Measurements from ENCODE around the gene AK4. TPM values are rescaled to one million over a fixed set of nuclear protein-coding genes. Genes with fewer than 3 reads are reported as not detected.

AK4 gene
- total RNA-seq, 1 donor from 2014 or later = 23.4 TPM

- Mint-ChIP-seq H3K27ac (ENCODE audit: unreplicated experiment) (no peak overlapping the region), H3K4me3 (ENCODE audit: unreplicated experiment) (no peak overlapping the region), H3K27me3 (ENCODE audit: unreplicated experiment) (no peaks in the 10 kb centered on the region), H3K36me3 (ENCODE audit: unreplicated experiment) (no peaks in the 10 kb centered on the region), H3K4me1 (ENCODE audit: unreplicated experiment) (peaks cover 41% of the 10 kb centered on the region), H3K9me3 (ENCODE audit: unreplicated experiment) (no peaks in the 10 kb centered on the region)
- TF ChIP-seq, protein P1, sequence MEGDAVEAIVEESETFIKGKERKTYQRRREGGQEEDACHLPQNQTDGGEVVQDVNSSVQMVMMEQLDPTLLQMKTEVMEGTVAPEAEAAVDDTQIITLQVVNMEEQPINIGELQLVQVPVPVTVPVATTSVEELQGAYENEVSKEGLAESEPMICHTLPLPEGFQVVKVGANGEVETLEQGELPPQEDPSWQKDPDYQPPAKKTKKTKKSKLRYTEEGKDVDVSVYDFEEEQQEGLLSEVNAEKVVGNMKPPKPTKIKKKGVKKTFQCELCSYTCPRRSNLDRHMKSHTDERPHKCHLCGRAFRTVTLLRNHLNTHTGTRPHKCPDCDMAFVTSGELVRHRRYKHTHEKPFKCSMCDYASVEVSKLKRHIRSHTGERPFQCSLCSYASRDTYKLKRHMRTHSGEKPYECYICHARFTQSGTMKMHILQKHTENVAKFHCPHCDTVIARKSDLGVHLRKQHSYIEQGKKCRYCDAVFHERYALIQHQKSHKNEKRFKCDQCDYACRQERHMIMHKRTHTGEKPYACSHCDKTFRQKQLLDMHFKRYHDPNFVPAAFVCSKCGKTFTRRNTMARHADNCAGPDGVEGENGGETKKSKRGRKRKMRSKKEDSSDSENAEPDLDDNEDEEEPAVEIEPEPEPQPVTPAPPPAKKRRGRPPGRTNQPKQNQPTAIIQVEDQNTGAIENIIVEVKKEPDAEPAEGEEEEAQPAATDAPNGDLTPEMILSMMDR (IDR thresholded peaks at IDR 0.05) = no peak
- no peak for DNase-seq (ENCODE audit: extremely low spot score, unreplicated experiment)
Measured at GRCh38 chr1:65177457-65177856, 29.5 kb downstream of the AK4 start.

DNA sequence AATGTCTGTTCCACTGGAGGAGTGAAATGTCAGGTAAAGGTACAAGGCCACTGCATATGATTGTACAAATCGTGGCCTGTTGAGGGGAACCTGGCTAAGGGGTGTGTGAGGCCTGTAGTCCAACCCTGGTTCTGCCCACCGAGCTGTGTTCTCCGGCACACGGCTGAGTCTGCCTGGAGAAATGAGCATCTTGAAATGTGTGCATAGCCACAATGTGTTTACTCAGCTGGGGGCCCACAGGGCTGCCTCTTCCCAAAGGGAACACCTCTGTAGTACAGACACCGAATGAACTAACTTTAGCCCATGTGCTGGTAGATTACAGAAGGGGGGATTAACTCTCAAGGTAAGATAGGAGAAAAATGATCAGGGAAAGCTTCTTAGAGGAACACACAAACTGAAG is 30.2 kb downstream of the AK4 start:
- no peaks in the 10 kb centered on the region for H3K36me3 Mint-ChIP-seq (ENCODE audit: unreplicated experiment)
- no peak overlapping the region for H3K4me3 Mint-ChIP-seq (ENCODE audit: unreplicated experiment)
- TF ChIP-seq, protein P1 (IDR thresholded peaks at IDR 0.05) = no peak
- no peaks in the 10 kb centered on the region for H3K9me3 Mint-ChIP-seq (ENCODE audit: unreplicated experiment)
- DNase-seq (ENCODE audit: extremely low spot score, unreplicated experiment) = no peak
- peaks cover 41% of the 10 kb centered on the region for H3K4me1 Mint-ChIP-seq (ENCODE audit: unreplicated experiment)
- H3K27me3 Mint-ChIP-seq (ENCODE audit: unreplicated experiment) = no peaks in the 10 kb centered on the region
- no peak overlapping the region for H3K27ac Mint-ChIP-seq (ENCODE audit: unreplicated experiment)

- Mint-ChIP-seq H3K27me3 (ENCODE audit: unreplicated experiment) (no peaks in the 10 kb centered on the region), H3K27ac (ENCODE audit: unreplicated experiment) (no peak overlapping the region), H3K4me1 (ENCODE audit: unreplicated experiment) (peaks cover 36% of the 10 kb centered on the region), H3K4me3 (ENCODE audit: unreplicated experiment) (no peak overlapping the region), H3K36me3 (ENCODE audit: unreplicated experiment) (no peaks in the 10 kb centered on the region), H3K9me3 (ENCODE audit: unreplicated experiment) (no peaks in the 10 kb centered on the region)
- no peak for DNase-seq (ENCODE audit: extremely low spot score, unreplicated experiment)
- TF ChIP-seq, protein P1 (IDR thresholded peaks at IDR 0.05) = no peak
Measured at GRCh38 chr1:65179148-65179547, 31.1 kb downstream of the AK4 start.

GRCh38 chr1:65180977-65181376 is 33.0 kb downstream of the AK4 start:
- DNase-seq (ENCODE audit: extremely low spot score, unreplicated experiment) = no peak
- H3K4me1 Mint-ChIP-seq (ENCODE audit: unreplicated experiment) = peaks cover 19% of the 10 kb centered on the region
- no peaks in the 10 kb centered on the region for H3K36me3 Mint-ChIP-seq (ENCODE audit: unreplicated experiment)
- TF ChIP-seq, protein P1 (IDR thresholded peaks at IDR 0.05) = no peak
- no peaks in the 10 kb centered on the region for H3K9me3 Mint-ChIP-seq (ENCODE audit: unreplicated experiment)
- no peak overlapping the region for H3K4me3 Mint-ChIP-seq (ENCODE audit: unreplicated experiment)
- H3K27ac Mint-ChIP-seq (ENCODE audit: unreplicated experiment) = no peak overlapping the region
- no peaks in the 10 kb centered on the region for H3K27me3 Mint-ChIP-seq (ENCODE audit: unreplicated experiment)

DNA sequence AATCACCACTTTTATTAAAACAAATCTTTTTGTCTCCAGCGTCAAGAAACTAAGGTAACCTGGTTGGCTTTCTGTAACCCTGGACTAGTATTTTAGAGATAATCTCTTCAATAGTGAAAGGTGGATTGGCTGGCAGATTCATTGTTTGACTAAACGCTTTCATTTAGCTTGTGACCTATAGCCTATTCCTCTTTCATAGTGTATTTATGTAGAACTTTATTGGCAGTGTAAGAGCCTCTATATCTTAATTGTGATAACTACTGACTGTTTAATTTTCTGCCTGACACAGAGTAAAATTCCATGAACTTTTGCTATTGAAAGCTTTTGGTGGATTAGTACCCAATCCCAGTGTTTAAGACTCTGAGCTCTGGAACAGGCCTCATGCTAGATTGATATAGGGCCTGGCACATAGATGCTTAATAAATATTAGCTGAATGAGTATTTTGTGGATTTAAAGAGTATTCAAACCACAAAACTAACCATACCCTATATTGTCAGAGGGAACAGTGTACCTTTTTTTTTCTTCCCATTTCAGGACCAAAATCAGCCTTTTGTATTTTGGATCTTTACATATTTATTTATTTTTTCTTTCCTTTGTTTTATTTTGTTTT is 34.8 kb downstream of the AK4 start:
- TF ChIP-seq, protein P1 (IDR thresholded peaks at IDR 0.05) = no peak
- no peak overlapping the region for H3K27ac Mint-ChIP-seq (ENCODE audit: unreplicated experiment)
- no peak overlapping the region for H3K4me3 Mint-ChIP-seq (ENCODE audit: unreplicated experiment)
- no peaks in the 10 kb centered on the region for H3K36me3 Mint-ChIP-seq (ENCODE audit: unreplicated experiment)
- peaks cover 6% of the 10 kb centered on the region for H3K4me1 Mint-ChIP-seq (ENCODE audit: unreplicated experiment)
- no peaks in the 10 kb centered on the region for H3K9me3 Mint-ChIP-seq (ENCODE audit: unreplicated experiment)
- no peaks in the 10 kb centered on the region for H3K27me3 Mint-ChIP-seq (ENCODE audit: unreplicated experiment)
- no peak for DNase-seq (ENCODE audit: extremely low spot score, unreplicated experiment)
